H1 (cell line): ENCODE measurements around the gene ZSCAN1.

Experiments
- CREB1 ChIP-seq: IDR thresholded peaks from 2 replicates; pipeline ENCODE4 v1.6.1; 2012; ENCODE audit warnings: inconsistent platforms
- NANOG ChIP-seq: IDR thresholded peaks from 2 replicates; pipeline ENCODE4 v1.6.1; 2011; ENCODE audit warnings: low read length, low read depth, mild to moderate bottlenecking, inconsistent platforms; ENCODE audit not compliant: insufficient read depth, poor library complexity, severe bottlenecking
- POU5F1 ChIP-seq: IDR thresholded peaks from 2 replicates; pipeline ENCODE4 v1.6.1; 2011; ENCODE audit warnings: low read depth, mild to moderate bottlenecking, low read length, moderate library complexity
- SRF ChIP-seq: IDR thresholded peaks from 2 replicates; pipeline ENCODE4 v1.6.1; 2011; ENCODE audit warnings: mild to moderate bottlenecking, low read depth, low read length, moderate library complexity
- TAF1 ChIP-seq: IDR thresholded peaks from 2 replicates; pipeline ENCODE4 v1.6.1; 2011; ENCODE audit warnings: mild to moderate bottlenecking, low read depth, low read length
- TF ChIP-seq, protein P1 (sequence below), 3 experiments: IDR thresholded peaks; 1 replicate in 2 of 3; 2 replicates in 1 of 3; pipeline versions ENCODE4 v1.5.1 to v1.6.1; 2011; ENCODE audit warnings: low read length in 3 of 3, mild to moderate bottlenecking in 3 of 3, inconsistent platforms in 2 of 3, low read depth in 1 of 3, moderate library complexity in 1 of 3; ENCODE audit not compliant: insufficient read depth in 1 of 3; ENCODE audit errors: control extremely low read depth in 1 of 3

DNA sequence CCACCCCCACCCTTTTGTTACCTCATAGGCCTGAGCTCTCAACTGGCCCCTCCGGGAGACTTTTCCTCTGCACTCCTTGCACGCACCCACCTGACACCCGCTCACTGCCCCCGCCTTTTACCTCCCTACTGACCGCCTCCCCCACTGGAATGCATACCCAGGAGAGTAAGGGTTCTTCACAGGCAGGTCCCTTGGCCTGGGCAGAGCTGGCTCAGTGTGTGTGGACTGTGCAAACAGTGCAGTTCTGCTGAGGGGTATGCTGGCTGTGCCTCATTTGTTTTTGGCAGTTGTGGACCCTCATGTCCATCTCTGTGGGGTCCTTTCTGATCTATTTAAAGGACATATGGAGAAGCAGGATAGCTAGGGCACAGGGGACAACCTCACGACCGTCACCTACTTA, 59.2 kb downstream of the ZSCAN1 start:
- TF ChIP-seq SRF (no peak), POU5F1 (no peak), CREB1 (no peak), NANOG (no peak), TAF1 (no peak)
- TF ChIP-seq, protein P1, sequence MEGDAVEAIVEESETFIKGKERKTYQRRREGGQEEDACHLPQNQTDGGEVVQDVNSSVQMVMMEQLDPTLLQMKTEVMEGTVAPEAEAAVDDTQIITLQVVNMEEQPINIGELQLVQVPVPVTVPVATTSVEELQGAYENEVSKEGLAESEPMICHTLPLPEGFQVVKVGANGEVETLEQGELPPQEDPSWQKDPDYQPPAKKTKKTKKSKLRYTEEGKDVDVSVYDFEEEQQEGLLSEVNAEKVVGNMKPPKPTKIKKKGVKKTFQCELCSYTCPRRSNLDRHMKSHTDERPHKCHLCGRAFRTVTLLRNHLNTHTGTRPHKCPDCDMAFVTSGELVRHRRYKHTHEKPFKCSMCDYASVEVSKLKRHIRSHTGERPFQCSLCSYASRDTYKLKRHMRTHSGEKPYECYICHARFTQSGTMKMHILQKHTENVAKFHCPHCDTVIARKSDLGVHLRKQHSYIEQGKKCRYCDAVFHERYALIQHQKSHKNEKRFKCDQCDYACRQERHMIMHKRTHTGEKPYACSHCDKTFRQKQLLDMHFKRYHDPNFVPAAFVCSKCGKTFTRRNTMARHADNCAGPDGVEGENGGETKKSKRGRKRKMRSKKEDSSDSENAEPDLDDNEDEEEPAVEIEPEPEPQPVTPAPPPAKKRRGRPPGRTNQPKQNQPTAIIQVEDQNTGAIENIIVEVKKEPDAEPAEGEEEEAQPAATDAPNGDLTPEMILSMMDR (IDR thresholded peaks at IDR 0.05; ENCODE audit: control extremely low read depth in 1 of 3, insufficient read depth in 1 of 3, low read depth in 1 of 3, low read length in 3 of 3) = no peak
